HG02763 (cell line): Measurements from ENCODE around the gene ITPR1.

Experiments used
- ATAC-seq: cut with Tn5 transposase; IDR thresholded peaks from one replicate; pipeline ENCODE4 v1.9.1; 2021; ENCODE audit warnings: mild to moderate bottlenecking, moderate library complexity; ENCODE audit not compliant: unreplicated experiment

The ITPR1 gene

GRCh38 chr3:4711680-4711992, 218.5 kb downstream of the ITPR1 start:
- ATAC-seq: peak; percentile 13

DNA sequence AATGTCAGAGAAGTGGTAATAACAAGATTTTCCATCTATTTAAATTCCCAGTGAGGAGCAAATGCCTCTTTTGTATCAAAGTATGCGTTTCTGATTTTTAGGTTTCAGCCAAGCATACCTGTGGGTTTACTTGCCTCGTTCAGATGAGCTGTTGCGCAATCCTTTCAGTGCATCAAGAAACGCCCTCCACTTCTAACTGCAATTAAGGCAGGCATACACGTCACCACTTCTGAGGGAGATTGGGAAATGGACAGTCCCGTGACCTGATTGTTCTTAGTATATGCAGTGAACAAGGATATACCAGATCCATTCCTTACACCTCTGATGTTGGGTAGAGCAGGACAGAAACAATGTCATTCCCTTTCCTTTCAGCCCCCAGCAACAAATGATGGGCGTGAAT, 219.0 kb downstream of the ITPR1 start:
- no peak for ATAC-seq

- no peak for ATAC-seq
Observed at GRCh38 chr3:4714045-4714444, 220.9 kb downstream of the ITPR1 start.

DNA sequence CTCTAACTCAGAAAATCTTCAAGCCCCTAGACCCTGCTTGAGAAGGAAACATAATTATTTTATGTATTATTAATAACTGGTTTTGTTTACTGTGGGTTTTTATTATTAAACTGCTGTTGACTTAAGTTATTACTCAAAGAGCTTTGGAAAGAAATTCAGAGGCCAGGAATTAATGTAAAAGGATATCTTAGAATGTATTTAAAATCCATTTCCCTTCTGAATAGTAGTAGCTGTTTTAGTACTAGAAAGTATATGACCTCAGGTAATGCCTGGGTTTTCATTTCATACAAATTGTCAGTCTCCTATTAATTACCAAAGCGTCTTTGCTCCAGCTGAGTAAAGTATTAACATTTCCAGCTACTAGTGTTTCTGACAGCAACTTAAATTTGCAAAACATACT, 223.1 kb downstream of the ITPR1 start:
- no peak for ATAC-seq

DNA sequence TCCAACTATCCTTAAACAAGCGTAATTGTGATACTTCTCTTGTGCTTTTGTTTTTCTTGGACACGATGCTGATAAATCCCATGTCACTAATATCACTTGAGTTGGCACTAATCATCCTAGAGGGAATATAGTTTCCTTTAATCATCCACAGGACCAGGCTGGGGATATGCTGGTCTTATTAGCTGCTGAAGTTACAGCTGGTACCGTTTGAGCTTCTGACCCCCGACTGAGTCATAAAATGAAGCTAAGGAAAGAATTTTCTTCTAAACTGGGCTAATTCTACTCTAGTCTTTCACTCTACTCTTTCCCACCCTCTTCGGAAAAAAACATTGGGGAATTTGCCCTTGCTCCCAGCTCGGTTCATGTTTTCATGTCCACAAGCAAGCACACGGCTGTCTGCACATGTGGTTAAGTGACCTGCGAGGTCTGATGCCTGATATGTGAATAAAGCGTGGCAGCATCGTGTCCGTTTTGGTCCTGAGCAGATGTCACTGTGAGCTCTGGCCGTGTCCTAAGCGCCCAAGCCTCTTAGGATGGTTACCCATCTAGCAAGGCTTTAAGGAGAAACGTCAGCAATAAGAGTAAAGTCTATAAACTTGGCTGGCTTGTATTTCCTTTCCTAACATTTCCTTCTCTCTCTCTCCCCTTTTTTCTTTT, 223.7 kb downstream of the ITPR1 start:
- no peak for ATAC-seq

DNA sequence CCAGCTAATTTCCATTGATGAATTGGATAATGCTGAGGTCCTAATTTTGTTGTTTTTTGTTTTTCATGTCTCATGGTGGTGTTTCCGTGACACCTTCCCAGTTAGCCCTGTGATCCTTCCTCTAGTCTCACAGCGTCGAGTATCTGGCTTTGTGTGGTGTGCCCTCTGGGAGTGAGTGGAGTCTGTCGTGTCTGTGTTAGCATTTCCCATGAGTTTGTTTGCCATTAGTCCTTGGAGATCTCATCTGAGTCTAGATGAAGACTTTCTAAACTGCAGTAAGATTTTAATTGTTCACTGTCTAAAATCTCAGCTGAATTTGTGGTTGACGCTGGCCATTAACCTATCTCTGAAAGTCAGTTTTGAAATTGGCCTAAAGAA, 224.2 kb downstream of the ITPR1 start:
- no peak for ATAC-seq

- no peak for ATAC-seq
Observed at GRCh38 chr3:4718179-4718736, 225.1 kb downstream of the ITPR1 start.

GRCh38 chr3:4719046-4719501, 225.9 kb downstream of the ITPR1 start:
- ATAC-seq: no peak

- ATAC-seq: no peak
Observed at GRCh38 chr3:4720316-4721075, 227.3 kb downstream of the ITPR1 start.

DNA sequence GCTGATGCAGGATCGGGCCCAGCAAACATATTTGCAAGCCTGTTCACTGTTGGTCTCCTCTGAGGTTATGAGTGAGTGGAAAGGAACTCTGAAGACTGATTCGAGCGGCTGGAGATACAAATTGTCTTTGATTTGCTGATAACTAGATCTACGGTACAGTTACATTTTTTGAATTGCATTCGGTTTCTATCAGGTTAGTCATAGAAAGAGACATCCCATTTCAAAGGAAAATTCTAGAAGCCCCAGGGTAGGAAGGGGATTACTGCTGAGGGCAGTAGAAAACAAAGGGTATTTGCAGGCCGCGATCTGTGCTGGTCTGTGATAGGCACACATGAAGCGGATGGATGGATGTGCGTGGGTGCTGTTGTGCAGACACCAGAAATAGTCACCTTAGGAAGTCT, 228.4 kb downstream of the ITPR1 start:
- no peak for ATAC-seq

DNA sequence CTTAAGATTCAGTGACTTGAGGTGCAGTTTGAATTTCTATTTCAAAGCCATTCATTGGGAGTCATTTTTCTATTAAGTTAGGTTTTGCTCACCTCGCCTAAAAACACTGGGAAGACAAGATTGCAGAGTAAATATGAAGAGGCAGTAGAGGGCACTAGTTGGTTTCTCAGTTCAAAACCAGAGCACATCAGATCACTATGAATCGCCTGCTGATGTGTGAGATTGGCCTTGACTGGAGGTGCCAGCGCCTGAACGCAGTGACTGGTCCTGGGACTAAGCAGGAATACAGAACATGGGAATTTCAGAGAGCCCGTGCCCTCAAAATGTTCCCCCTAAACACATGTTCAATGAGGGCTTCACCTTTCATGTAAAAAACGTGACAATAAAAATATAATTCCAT, 229.0 kb downstream of the ITPR1 start:
- ATAC-seq: peak; percentile 47

GRCh38 chr3:4724051-4724629, 231.0 kb downstream of the ITPR1 start:
- ATAC-seq: no peak

- ATAC-seq: no peak
Observed at GRCh38 chr3:4726549-4726948, 233.4 kb downstream of the ITPR1 start.

DNA sequence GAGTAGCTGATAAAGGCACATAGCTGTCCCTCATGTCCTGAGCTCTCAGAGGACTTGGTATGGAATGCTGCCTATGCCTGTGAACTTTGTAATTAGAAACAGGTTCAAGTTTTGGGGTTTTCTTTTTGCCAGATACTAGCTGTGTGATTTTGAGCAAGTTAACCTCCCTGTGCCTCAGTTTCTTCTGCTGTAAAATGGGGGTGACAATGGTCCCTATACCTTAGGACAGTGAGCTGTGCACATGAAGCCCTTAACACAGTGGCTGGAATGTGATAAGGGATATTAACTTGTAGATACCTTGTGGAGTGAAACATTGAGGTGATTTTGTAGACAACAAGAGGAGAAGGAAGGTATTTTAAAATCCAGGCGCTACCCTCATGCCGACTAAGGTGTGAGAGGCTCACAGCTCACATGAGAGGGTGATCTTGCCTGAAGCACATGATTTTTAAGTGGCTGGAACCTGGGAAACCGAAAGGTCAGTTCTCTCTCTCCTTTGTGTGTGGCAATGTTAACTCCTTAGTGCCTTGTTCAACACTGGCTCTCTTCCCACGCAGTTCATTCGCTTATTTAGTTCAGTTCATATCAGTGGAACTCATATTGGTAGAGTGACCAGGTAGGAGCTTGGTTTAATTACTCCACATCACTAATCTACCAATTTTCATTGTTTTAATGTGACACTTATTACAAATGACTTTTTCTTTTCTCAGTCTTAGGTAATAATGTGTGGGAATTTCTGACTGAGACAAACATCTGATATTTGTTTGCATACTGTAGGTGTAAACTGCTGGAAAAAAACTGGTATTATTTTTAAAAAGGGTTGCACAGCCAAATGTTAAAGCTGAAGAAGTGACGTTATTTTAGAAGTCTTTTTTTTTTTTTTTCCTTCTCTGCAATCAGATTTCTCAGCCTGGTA, 236.2 kb downstream of the ITPR1 start:
- ATAC-seq: no peak

- ATAC-seq: no peak
Observed at GRCh38 chr3:4730719-4731118, 237.6 kb downstream of the ITPR1 start.

GRCh38 chr3:4731543-4732111, 238.5 kb downstream of the ITPR1 start:
- ATAC-seq: no peak

GRCh38 chr3:4732925-4733324, 239.8 kb downstream of the ITPR1 start:
- ATAC-seq: no peak

DNA sequence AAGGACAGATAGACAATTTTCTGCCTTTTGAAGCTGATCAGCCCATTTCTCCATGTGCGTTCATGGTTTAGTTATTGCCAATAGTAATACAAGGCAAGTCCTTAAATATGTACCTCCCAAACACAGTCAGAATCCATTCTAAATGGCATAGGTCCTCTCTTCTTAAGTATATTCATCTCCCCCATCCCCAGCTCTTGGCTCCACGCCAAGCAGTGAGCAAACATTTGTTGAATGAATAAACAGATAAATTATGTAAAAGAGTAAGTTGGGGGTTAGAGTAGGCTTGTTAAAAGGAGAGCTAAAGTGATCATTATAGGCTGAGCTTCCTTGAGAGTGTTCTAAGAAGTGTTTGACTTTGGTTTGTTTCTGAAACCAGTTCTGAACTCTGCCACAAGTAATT, 241.3 kb downstream of the ITPR1 start:
- ATAC-seq: no peak

DNA sequence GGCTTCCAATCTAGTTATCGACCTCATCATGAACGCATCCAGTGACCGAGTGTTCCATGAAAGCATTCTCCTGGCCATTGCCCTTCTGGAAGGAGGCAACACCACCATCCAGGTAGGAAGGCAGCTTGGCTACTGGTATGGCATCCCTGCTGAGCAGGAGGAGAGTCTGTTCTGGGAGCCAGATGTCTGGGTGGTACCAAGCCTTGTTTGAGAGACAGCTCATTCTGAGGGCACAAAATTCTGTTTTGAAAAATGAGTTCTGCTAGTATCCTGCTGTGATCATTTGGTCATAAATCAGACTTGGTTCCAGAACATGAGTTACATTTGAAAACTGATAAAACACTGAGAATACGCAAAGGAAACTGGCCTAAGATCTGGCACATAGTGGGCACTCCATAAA, 242.1 kb downstream of the ITPR1 start:
- no peak for ATAC-seq

- no peak for ATAC-seq
Observed at GRCh38 chr3:4736284-4736861, 243.2 kb downstream of the ITPR1 start.
